Posterior vena cava (tissue), 2 donors: Measurements from ENCODE around the gene INPPL1. TPM values are rescaled to one million over a fixed set of nuclear protein-coding genes. Genes with fewer than 3 reads are reported as not detected.
"Not testable (repeated sequence)": the region's sequence is repeated elsewhere in the genome, so short reads cannot be mapped to it uniquely, and the experiment has no call there.

Source experiments
- DNase-seq: peaks from one replicate; pipeline ENCODE4 v3.0.0-alpha.2; 2020; ENCODE audit warnings: low spot score
- intact Hi-C, 2 donors: fragments of 100-400 bp; cut with DNase I; formaldehyde crosslinking; loops; one replicate each; pipeline versions ENCODE4 v1.14.1 to v1.14.2; 2022 to 2023
- total RNA-seq, 2 donors: library from RNA; stranded (reverse); fragmentation: NEBNext Ultra II Directional; extraction: Animal tissue kit (Norgen Biotek cat#: 25700); gene quantifications; one replicate each; pipeline ENCODE4 v1.2.1, GENCODE V29; 2021
- donor health status: DM: yes; HTN: yes; CAD: no.
- donor health status: DM: yes; HTN: yes; CAD: no.

Gene INPPL1
- total RNA-seq, 2 donors from 2014 or later, result 108 to 110 TPM

- DNase-seq, intact Hi-C loops: not testable (repeated sequence)
Observed at GRCh38 chr11:72206794-72207193, 17.8 kb upstream of the INPPL1 start.

DNA sequence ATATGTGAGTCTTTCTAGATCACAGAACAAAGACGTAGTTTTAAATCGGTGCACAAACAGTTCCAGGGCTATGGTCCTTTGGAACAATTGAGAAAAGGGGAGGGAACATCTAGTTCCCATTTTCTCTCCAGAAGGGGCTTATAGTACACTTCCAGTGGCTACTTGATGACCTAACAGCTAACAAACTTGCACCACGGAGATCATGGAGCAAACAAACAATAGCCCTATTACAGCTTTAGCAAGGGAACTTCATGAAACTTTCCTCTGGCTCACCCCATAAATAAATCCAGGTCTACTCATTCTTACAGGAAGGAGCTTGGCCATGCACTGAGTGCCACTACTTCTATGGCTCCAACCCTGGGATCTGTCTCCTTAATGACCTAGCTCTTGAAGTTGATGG is 16.3 kb upstream of the INPPL1 start:
- DNase-seq, result no peak
- intact Hi-C loops, result no loop called here

DNA sequence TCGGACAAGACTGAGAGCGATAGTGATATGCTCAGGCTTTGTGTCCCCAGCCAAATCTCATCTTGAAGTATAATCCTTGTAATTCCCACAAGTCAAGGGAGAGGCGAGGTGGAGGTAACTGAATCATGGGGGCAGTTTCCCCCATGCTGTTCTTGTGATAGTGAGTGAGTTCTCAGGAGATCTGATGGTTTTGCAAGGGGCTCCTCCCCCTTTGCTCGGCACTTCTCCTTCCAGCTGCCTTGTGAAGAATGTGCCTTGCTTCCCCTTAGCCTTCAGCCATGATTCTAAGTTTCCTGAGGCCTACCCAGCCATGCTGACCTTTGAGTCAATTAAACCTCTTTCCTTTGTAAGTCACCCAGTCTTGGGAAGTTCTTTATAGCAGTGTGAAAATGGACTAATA is 15.5 kb upstream of the INPPL1 start:
- DNase-seq, result no peak
- intact Hi-C loops, result no loop called here

GRCh38 chr11:72216638-72217037 is 7.9 kb upstream of the INPPL1 start, which contains the start of gene FOLR2:
Gene FOLR2, plus strand, starts transcription at chr11:72216794. Its CDS starts 1,791 bp downstream, at chr11:72218585.
- DNase-seq, result no peak
- intact Hi-C loops, result no loop called here

DNA sequence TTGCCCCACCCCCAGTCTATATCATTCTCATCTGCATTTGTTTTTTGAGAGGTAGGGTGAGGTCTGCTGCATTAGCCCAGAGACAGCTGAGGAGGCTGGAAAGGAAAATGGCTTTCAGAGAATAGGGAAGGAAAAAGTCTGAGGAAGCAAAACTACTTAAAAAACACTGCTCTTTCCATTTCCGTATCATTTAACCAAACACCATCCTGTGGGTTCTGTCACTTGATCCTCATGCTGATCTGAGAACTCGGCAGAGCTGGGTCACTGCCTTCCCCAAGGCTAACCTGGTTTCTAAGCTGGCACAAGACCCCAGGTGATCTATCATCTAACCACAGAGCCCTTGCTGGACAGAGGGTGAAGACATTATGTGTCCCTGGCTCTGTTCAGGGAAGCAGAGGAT is 6.7 kb upstream of the INPPL1 start:
- DNase-seq, result no peak
- intact Hi-C loops, result no loop called here

GRCh38 chr11:72218251-72218745 is 6.3 kb upstream of the INPPL1 start:
- intact Hi-C loops, result no loop called here
- DNase-seq, result no peak

- no peak for DNase-seq
- intact Hi-C loops, result loop anchor here in 1 of 2 donors (10.0 kb wide), 2 partner anchors 196 to 214 kb away; partner anchors contain the start of gene CLPB
Observed at GRCh38 chr11:72220696-72221363, 3.7 kb upstream of the INPPL1 start.

- intact Hi-C loops, result loop anchor here in 1 of 2 donors (10.0 kb wide), 2 partner anchors 197 to 213 kb away; partner anchors contain the start of gene CLPB
- DNase-seq, result no peak
Observed at GRCh38 chr11:72221386-72222075, 3.0 kb upstream of the INPPL1 start.

GRCh38 chr11:72222106-72222891 is 2.3 kb upstream of the INPPL1 start:
- no peak for DNase-seq

DNA sequence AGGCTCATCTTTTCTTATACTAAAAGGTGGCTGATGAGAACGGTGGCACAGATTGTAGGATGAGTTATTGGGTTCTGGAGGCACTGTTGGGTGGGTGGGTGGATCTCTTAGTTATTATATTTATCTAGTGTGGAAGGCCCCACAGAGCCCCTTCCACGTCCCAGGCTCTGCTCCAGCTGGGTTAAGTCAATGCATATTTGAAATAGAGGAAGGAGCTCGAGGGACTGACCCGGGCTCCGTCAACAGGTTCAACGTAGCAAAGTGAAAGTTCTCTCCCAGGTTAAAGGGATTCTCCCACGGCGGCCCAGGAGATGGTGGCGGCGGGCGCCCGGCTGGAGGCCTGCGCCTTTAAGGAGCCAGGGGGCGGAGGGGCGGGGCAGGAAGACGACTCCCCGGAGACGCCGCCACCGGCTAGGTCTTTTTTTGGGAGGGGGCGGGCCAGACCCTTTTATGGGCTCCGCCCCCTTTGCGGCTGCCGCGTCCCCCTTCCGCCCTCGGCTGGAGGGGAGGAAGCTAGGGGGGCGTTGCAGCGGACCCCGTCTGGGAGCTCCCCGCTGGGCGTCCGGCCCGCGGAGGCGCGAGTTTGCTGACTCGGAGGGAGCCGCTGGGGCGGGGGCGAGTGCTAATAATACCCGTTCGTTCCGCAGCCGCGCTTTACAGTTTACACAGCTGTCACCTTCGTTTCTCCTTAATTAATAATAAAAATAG is 1.5 kb upstream of the INPPL1 start:
- intact Hi-C loops, result loop anchor here (1.0 to 10.0 kb wide), 3 partner anchors 17 to 212 kb away; partner anchors contain the start of gene CLPB (in 1 of the 2)

More at GRCh38 chr11:72222106-72222891, 2.3 kb upstream of the INPPL1 start:
- intact Hi-C loops, result loop anchor here in 1 of 2 donors (10.0 kb wide), 2 partner anchors 197 to 213 kb away; partner anchors contain the start of gene CLPB

GRCh38 chr11:72223615-72224563 is 678 bp upstream of the INPPL1 start:
- intact Hi-C loops, result loop anchor here (1.0 to 10.0 kb wide), 3 partner anchors 16 to 211 kb away; partner anchors contain the start of gene CLPB (in 1 of the 2)
- peak; percentile 90 for DNase-seq

More for the DNA sequence above, 1.5 kb upstream of the INPPL1 start:
- peak; percentile 97 for DNase-seq

GRCh38 chr11:72225411-72225951 is 914 bp downstream of the INPPL1 start:
- peak; percentile 70 for DNase-seq
- intact Hi-C loops, result loop anchor here in 1 of 2 donors (10.0 kb wide), 2 partner anchors 201 to 209 kb away; partner anchors contain the start of gene CLPB

DNA sequence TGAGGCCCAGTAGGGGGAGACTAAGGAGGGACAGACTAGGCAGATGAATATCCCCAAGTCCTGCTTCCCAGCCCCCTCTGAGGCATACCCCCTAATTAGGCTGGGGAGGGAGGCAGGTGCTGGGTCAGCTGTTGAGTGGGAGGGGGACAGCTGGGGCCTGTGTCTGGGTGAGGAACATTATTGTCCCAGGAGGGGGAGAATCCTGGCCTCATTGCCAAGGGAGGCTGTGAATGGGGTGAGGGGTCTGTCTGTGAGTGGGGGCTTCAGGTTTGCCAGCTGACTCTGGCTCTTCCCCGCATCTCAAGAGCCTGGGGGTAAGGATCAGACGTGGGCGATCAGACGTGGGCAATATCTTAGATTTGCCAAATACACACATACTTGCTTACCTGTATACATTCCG is 2.1 kb downstream of the INPPL1 start:
- DNase-seq, result peak; percentile 48
- intact Hi-C loops, result loop anchor here in 1 of 2 donors (10.0 kb wide), 2 partner anchors 202 to 208 kb away; partner anchors contain the start of gene CLPB

GRCh38 chr11:72227316-72228228 is 3.0 kb downstream of the INPPL1 start:
- intact Hi-C loops, result loop anchor here in 1 of 2 donors (10.0 kb wide), 2 partner anchors 203 to 207 kb away; partner anchors contain the start of gene CLPB
- DNase-seq, result peak; percentile 28

GRCh38 chr11:72228229-72228843 is 3.8 kb downstream of the INPPL1 start:
- DNase-seq, result peak; percentile 82
- intact Hi-C loops, result loop anchor here in 1 of 2 donors (10.0 kb wide), 2 partner anchors 204 to 206 kb away; partner anchors contain the start of gene CLPB
